Tibial nerve (tissue), 4 donors: ENCODE data around the gene GABRB1.

ENCODE experiments used
- CTCF ChIP-seq, 5 experiments: fragments of 200-600 bp in 3 of 5; fragments of 450-650 bp in 2 of 5; sonication (generic) in 3 of 5; IDR thresholded peaks; one replicate each; pipeline ENCODE4 v1.5.1; 2016 to 2019; ENCODE audit warnings: antibody characterized with exemption in 5 of 5, mild to moderate bottlenecking in 3 of 5, moderate library complexity in 2 of 5
- EP300 ChIP-seq, 2 donors: sonication (generic); formaldehyde crosslinking; IDR thresholded peaks; one replicate each; pipeline ENCODE4 v1.6.1; 2017; ENCODE audit warnings: antibody characterized with exemption in 2 of 2, mild to moderate bottlenecking in 1 of 2
- POLR2A ChIP-seq, 2 donors: fragments of 450-650 bp; IDR thresholded peaks; one replicate each; pipeline ENCODE4 v1.6.1; 2017; ENCODE audit warnings: antibody characterized with exemption in 2 of 2, mild to moderate bottlenecking in 2 of 2, moderate library complexity in 2 of 2

- TF ChIP-seq EP300 (IDR thresholded peaks at IDR 0.05), result no peak
- no peak for TF ChIP-seq CTCF (IDR thresholded peaks at IDR 0.05)
- TF ChIP-seq POLR2A (IDR thresholded peaks at IDR 0.05), result no peak
These were observed 294.7 kb downstream of the GABRB1 start for GRCh38 chr4:47326025-47326424.
